ENCODE results near the gene UNC5A. TPM values are rescaled to one million over a fixed set of nuclear protein-coding genes. Genes with fewer than 3 reads are reported as not detected.
A peak's percentile ranks its signal among the peaks of the same experiment; 100 is the strongest.

The UNC5A gene
- total and polyA plus RNA-seq, 9 of the 15 experiments (the other 6 are each of a cell fraction or from before 2014, with no cell fraction given) = not detected

GRCh38 chr5:176837707-176838115 lies 27.4 kb downstream of the UNC5A start (continued):
- no peak for TF ChIP-seq ZNF318 (IDR thresholded peaks at IDR 0.05; ENCODE audit: borderline replicate concordance in 1 of 2, low read depth in 1 of 2)
- TF ChIP-seq, protein P1, sequence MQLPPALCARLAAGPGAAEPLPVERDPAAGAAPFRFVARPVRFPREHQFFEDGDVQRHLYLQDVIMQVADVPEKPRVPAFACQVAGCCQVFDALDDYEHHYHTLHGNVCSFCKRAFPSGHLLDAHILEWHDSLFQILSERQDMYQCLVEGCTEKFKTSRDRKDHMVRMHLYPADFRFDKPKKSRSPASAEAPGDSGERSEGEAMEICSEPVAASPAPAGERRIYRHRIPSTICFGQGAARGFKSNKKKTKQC (CRISPR knock-in tag; IDR thresholded peaks at IDR 0.05) = peak; percentile 100
- TF ChIP-seq LCOR (CRISPR knock-in tag; IDR thresholded peaks at IDR 0.05) = peak; percentile 100
- TF ChIP-seq MED1 (CRISPR knock-in tag; IDR thresholded peaks at IDR 0.05; ENCODE audit: borderline replicate concordance) = 0 out of 2 replicates have a peak, but pooled peaks have one; percentile 88
- TF ChIP-seq CREM (IDR thresholded peaks at IDR 0.05; ENCODE audit: low read depth) = peak; percentile 90
- TF ChIP-seq HSF4 (CRISPR knock-in tag; IDR thresholded peaks at IDR 0.05; ENCODE audit: borderline replicate concordance) = peak; percentile 68; the same call in 1 of the 2 replicates
- 0 out of 2 replicates have a peak, but pooled peaks have one; percentile 45 for TF ChIP-seq KLF13 (tag; IDR thresholded peaks at IDR 0.05; ENCODE audit: borderline replicate concordance, low read depth)
- TF ChIP-seq IRF1 (CRISPR knock-in tag; IDR thresholded peaks at IDR 0.05; ENCODE audit: borderline replicate concordance) = peak; percentile 99
- TF ChIP-seq ZNF699 (CRISPR knock-in tag; IDR thresholded peaks at IDR 0.05; ENCODE audit: insufficient replicate concordance) = no peak
- TF ChIP-seq GMEB1 (CRISPR knock-in tag; IDR thresholded peaks at IDR 0.05) = peak; percentile 64
- no peak for TF ChIP-seq TCFL5 (CRISPR knock-in tag; conservative IDR thresholded peaks at IDR 0.05)
- no peak for TF ChIP-seq ZNF316 (IDR thresholded peaks at IDR 0.05)
- TF ChIP-seq ZNF311 (CRISPR knock-in tag; IDR thresholded peaks at IDR 0.05) = peak; percentile 81
- TF ChIP-seq NR3C1 (CRISPR knock-in tag; IDR thresholded peaks at IDR 0.05) = peak; percentile 100
- peak in 1 of 2 experiments; percentile 94; a peak in 2 of 4 replicates for TF ChIP-seq FOXA3 (CRISPR knock-in tag; conservative IDR thresholded peaks at IDR 0.05 in 1 of 2, IDR thresholded peaks at IDR 0.05 in 1 of 2)
- TF ChIP-seq RHOXF2B (CRISPR knock-in tag; conservative IDR thresholded peaks at IDR 0.05) = no peak
